IPS-11a (cell line): ENCODE results near the gene PAH.

ENCODE experiments used
- H3K4me3 ChIP-seq: one replicate; pipeline ENCODE4 v1.5.1; 2013; ENCODE audit warnings: low read depth, low read length, control low read depth

Gene PAH

DNA sequence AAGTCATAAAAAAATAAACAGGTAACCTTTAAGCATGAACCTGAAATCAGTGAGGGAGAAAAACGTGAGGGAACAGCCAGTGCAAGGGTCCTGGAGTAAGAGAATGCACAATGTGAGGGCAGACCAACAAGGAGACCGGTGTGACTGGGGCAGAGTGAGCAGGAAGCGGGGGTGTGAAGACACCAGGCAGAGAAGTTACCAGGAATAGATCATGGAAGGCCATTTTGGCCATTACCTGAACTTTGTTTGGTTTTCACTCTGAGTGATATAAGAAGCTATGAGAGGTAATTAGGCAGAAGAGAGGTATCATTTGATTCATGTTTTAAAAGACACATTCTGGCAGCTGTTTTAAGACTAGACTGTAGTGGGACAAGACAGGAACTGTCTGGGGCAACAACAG, 15.0 kb downstream of the PAH start:
- no peak overlapping the region for H3K4me3 ChIP-seq

DNA sequence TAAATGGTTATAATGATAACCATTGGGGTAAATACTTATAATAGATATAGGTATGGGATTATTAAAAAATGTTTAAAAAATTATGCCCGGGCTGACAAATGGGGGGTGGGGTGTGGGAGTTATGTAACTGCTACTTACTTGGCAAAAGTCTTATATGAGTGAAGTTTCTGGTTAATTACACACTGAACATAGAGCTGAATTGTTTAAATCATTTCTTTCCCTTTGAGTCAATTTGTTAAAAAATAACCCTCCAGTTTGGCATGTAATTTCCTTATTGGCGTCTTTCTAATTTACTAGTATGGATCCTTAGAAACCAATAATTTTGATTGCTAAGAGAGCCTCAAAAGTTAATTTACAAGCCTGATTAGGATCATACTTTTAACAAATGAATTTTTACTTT, 16.7 kb downstream of the PAH start:
- H3K4me3 ChIP-seq = no peak overlapping the region

DNA sequence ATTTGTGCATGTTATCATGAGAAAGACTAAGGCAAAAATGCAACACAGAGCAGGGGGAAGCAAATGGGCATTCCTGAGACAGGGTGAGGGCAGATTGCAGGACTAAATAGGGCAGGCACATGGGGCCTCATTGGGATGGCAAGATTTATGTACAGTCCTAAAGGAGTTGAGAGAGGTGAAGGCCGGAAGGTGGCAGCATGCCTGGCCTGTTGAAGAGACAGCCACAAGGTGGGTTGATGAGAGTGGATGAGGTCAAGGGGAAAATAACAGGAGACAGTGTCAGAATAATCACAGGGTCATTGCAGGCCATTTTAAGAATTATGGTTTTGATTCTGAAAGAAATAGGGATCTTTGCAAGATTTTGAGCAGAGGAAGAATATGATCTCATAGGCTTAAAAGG, 21.0 kb downstream of the PAH start:
- H3K4me3 ChIP-seq = no peak overlapping the region

DNA sequence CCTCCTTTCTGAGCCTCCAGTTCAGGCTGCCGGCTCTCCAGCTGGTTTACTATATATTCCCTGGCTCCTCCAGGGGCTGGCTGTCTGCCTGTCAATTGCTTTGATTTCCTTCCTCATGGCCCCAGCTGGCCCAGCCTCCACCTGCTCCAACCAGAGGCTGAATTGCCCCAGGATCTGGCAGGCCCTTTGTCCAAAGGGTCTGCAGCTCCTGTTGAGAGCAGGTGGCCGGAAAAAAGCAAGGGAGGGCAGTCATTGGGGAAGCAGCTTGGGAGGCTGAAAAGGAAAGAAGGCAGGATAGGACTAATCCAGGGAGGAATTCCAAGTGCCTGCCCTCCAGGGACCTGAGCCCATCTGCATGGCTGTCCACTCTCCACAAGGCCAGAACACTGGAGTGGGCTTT, 25.3 kb downstream of the PAH start:
- no peak overlapping the region for H3K4me3 ChIP-seq

DNA sequence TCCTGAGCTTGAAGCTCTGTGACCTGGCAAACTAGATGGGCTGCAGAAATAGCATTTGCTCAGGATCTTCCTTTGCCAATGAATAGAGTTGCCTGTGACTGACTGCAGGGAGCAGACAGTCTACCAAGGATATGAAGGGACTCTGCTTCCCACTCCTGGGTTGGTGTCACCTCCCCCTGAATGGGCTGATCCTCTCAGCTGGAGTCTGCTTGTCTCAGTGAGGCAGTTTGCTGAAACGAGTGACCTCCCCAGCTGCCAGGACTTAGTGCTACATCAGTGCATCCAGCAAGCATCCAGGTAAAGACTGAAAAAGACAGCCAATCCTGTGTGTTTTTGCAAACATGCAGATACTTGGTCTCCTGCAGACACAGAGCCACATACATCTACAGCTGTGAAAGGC, 28.5 kb downstream of the PAH start:
- H3K4me3 ChIP-seq = no peak overlapping the region

DNA sequence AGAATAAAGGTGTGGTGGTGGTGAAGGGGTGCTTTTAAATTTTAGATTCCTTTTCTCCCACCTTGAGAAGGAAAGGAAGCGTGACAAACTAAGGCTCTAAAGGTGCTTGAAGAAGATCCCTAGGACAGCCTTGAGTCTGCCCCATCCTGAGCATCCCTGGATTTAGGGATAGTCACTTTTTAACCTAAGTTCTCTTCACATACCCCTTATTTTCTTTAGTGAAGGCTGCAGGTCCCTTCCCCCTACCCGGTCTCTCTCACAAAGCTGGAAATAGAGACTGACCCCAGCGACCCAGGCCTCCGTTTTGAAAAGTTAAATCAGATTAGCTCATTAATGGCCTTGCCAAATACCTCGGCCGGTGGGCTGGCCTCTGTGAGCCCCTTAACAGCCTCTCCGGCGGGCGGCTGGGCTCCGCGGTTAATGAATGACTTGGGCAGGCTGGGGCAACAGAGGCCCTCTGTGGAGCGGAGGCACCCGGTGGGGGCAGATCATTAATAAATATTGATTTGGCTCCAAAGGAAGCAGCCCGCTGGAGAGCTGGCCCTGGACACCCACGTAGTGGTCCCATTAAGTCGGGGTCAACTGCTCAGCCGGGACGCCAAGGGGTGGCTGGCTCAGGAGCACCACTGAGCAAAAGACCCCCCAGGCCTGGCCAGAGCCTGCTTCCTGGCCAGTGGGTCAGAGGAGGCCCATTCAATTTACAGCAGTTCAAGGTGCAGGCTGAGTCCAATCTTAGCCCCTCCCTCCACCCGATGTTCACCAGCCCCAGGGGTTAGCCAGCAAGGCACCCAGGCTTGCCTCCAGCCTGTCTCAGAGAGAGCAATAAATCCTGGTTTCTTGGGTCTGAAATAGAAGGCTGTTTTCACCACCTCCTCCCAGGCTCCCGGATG, 31.8 kb downstream of the PAH start:
- H3K4me3 ChIP-seq = no peak overlapping the region

DNA sequence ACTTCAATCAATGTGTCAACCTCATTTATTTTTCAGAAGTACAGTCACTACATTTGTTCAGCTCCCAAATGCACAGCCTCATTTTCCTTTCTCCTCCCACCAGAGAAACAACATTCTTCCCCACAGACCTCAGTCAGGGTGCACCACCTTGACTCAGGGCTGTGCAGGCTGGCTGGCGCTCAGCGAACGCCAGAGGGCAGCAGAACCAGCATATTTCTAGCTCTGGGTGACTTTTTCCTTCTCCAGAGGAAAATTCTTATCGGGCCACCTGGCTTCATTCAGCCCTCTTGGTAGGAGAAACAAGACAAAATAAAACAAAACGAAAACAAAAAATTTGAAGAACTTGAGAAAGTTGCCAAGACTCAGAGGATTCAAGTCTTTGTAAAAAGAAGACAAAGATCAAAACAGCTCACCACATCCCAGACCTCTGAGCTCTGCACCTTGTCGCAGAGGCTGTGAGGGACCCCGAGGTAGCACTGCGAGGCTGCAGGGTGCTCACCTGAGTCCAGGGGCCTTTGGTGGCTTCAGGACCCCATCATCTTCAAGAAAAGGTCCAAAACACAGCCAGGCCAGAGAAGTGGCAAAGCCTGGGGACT, 33.7 kb downstream of the PAH start:
- H3K4me3 ChIP-seq = no peak overlapping the region

DNA sequence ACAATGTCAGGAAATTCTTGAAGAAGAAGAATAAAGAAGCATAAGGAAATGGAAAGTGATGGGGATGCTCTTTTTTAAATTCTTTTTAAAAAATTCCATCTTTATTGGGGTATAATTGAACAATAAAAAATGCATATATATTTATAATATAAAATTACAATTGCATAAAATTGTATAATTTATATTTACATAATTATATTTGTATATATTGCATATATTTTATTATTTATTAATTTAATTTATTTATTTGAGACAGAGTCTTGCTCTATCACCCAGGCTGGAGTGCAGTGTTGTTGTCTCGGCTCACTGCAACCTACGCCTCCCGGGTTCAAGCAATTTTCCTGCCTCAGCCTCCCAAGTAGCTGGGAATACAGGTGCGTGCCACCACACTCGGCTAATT, 36.3 kb downstream of the PAH start:
- H3K4me3 ChIP-seq = no peak overlapping the region

DNA sequence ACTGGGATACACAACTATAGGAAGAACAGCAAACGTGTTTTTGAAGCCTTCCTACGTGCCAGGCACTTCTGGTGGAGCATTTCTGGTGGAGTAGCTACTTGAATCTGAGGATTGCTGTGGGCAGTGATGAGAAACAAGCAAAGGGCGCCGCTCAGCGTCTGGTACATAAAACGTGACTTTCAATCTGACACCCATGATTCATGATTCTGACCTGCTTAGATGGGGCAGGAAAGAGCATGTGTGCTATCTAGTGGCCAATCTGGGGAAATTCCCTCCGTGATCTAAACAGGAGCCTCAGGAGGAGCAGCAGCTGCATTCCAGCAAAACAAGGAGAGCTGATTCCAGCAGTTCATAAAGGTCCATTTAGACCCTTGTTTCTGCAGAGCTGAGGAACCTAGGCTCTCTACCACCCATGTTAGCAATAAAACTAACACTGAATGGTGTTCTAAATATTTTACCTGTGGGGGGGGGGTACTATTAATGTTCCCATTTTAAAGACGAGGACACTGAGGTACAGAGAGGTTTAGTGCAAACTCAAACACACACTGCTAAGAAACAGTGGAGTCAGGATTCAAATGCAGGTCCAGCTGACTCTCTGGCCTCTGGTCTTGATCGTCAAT, 37.8 kb downstream of the PAH start:
- H3K4me3 ChIP-seq = no peak overlapping the region

DNA sequence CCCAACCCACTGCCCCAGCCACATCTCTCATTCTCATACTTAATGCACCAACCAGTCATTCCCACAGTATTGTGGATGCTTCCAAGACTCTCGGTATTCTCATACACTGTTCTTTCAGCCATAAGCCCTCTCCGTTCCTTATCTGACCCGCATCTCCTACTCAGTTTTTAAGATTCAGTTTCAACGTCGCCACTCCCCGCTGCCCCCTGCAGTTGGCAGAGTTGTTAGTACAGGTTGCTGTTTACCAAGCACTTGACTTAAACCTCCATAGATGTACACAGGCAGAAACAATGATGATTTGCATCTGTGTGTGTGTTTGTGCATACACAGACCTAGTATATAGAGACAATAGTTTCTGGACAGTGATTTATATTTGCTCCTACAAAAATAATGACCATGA, 40.2 kb downstream of the PAH start:
- H3K4me3 ChIP-seq = no peak overlapping the region

DNA sequence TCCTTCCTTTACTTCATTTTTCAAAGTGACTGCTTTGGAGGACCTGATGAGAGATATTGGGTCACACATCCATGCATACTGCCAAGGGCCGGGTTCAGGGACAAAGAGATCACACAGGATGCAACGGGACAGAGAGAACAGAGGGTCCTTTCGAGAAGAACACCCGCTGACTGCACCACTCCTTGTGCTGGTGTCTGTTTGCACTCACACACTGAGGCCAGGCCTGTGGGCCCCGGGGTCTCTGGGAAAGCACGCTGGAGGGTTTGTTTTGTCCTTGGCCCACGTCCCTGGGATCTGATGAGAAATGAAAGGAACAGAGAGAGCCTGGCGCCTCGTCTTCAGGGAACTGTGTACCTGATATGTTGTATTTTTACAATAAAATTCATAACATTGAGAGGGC, 42.2 kb downstream of the PAH start:
- no peak overlapping the region for H3K4me3 ChIP-seq

DNA sequence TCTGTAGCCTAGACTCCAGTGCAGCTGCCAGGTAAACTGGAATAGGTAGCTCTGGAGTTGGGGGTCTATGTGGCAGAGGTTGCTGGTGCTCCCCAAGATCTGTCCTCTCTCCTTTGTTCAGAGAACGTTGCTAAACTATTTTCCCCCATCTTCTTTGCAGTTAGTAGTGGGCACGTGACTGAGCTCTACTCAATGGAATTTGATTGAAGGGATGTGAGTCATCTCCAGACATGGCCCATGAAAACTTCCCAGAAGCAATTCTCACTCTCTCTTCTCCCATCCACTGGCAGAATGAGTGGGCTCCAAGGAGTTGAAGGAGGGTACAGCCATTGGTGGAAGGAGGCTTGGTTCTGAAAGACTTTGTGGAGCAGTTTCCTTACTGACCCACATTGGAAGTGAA, 44.0 kb downstream of the PAH start:
- H3K4me3 ChIP-seq = no peak overlapping the region

DNA sequence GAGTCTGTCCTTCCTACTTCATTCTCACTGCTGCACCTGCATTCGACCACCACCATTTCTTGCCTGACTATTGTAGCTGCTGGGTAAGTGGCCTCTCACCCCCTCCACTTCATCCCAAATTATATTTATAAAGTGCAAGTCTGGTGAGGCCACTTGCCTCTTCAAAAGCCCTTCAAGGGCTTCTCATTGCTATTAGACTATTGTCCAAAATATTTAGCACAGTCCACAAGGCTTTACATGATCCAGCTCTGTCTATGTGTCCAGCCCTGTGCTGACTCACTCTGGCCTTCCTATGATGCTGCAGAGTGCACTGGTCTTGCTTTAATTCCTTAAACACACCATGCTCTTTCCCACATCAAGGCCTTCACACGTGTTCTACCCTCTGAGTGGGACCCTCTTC, 46.0 kb downstream of the PAH start:
- no peak overlapping the region for H3K4me3 ChIP-seq

DNA sequence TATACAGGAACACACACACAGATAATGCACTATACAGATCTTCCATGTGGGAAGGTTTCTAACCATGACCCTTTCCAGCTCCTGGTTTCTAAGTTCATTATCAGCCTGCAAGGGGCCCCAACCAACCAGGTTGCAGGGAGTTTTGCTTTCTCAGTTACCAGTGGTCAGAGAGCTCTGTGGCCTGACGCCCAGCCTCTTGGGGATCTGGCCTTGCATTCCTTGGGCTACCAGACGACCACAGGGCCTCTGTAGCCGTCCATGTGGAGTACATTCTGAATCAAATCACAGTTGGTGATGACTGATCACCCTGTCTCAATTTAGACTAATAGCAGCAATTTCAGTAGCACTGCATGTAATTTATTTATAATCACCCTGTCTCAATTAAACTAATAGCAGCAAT, 47.5 kb downstream of the PAH start:
- no peak overlapping the region for H3K4me3 ChIP-seq

DNA sequence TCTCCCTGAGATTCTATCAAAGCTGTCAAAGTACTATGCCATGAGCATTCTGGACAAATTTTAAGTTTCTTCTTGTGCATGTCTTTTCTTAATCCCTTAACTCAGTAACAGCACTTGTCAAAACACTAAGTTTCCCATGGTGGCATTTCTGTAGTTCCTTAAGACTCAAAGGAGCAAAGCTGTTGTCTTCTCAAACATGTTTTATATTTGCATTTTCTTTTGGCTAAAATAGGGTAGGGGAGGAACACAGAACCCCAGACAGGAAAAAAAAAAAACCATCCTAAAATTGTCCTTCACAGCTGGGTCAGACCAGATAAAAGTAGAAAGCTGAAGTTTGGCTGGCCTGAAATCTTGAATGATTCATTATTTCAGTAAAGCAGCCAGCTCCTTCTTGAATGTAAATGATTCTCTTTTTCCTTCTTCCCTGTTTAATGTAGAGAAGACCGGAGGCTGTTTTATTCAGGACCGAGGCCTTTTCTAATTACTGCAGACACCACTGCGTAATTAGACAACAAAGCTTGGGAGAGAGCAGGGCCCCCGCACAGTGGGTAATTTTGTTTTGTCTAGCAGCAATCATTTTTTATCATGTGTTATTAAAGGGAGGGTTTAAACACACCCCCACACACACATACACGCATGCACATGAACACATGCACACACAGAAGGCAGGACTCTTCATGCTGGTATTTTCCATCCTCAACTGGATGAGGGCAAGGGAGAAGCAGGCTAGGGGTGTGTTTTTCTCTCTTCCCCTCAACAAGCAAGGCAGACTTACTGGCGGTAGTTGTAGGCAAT, 51.0 kb downstream of the PAH start:
- H3K4me3 ChIP-seq = no peak overlapping the region

DNA sequence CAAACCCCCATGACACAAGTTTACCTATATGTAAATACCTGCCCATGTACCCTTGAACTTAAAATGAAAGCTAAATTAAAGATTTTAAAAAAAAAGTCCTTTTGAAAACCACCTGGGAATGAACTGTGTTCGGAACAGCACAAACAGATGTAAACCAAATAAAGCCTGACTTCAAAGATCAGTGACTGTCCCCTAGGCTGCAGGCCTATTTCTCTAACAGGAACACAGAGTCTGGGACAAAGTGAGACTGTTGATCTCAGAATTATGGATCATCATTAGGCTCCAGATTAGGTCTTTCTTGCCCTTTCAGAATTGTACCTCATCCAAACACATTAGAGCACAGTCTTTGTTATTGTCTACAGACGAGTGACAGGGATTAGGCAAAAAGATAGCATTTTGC, 54.6 kb downstream of the PAH start:
- no peak overlapping the region for H3K4me3 ChIP-seq

DNA sequence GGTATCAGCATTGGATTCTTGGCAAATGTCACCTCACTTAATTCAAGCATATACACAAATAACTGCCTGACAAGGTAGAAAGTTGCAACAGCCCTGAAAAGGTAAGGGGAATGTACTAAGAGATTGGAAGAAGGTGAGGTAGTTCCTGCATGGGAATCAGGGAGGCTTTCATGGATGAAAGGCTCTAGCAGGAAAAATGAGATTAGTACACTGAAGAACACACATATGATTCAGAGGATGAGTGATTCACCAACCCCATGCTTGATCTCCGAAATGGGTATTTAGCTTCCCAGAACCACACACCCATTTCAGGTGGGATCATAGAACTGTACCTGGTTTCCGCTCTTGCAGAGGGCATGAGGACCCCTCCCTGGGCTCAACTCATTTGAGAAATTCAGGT, 65.8 kb downstream of the PAH start:
- no peak overlapping the region for H3K4me3 ChIP-seq

DNA sequence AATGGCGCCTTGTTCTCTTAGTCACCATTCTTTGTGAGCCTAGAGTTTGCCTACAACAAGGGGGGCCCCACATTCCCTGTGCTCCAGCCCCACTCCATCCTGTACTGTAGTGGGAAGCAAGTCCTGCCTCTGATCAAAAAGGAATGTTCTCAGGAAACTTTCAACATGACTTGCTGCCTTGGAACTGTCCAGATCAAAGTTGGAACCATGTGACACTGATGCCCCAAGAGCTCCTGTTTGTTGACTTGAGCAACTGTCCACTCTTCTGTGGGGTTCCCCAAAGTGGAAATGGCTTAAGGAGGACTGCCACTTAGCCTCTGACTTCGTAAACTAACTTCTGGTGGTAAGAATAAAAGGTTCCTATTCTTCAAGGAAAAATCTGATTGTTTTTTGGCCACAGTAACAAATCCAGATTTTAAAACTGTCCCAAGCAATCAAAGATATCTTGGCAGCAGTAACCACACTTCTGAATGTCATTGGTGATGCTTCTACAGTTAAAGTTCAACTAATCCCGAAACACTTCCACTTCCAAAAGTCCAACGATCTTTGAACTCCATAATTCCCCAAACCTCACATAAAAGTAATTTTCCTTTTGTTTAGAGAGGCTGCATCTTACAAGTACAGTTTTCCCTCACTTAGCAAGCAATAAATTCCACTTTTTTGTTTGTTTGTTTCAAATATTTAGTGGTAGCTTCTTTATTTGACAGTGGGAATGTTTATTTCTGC, 67.2 kb downstream of the PAH start:
- H3K4me3 ChIP-seq = no peak overlapping the region

DNA sequence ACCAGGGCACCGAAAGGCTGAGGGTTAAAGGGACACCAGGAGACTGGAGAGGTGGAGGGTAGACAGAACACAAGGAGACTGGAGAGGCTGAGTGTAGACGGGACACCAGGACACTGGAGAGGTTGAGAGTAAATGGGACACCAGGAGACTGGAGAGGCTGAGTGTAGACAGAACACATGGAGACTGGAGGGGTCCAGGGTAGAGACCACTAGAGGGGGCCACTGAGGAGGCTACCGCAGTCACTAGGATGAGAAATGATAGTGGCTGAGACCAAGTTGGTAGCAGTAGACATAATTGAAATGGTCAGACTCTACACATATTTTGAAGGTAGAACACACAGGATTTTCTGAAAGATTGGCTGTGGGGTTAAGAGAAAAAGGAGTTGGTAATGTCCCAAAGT, 68.2 kb downstream of the PAH start:
- no peak overlapping the region for H3K4me3 ChIP-seq

DNA sequence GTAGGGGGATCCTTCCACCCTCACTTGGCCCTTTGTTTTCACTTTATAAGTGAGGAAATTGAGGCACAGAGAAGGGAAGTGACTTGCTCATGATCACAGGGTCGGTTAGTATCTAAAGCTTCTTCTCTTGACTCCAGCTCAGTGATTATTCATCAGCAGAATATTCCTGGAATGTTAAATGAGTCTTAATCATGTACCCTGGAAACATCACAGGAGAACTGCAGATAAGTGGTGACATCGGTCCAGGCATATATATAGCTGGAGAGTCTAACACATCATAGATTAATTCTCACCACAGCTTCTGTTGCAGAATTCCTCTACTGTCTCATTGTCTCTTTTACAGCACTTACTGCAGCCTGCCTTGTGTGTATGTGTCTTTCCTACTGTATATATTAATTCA, 69.9 kb downstream of the PAH start:
- no peak overlapping the region for H3K4me3 ChIP-seq
